K562 (cell line): ENCODE data around the gene RALB. TPM values are rescaled to one million over a fixed set of nuclear protein-coding genes. Genes with fewer than 3 reads are reported as not detected.

ENCODE experiments used
- DPF2 ChIP-seq: fragments of 450-650 bp; IDR thresholded peaks from 2 replicates; pipeline ENCODE4 v1.6.1; 2016
- FOXK2 ChIP-seq, 2 experiments: fragments of 450-650 bp; IDR thresholded peaks in 1 of 2; conservative IDR thresholded peaks in 1 of 2; 2 replicates each; pipeline ENCODE4 v1.6.1; 2016; ENCODE audit warnings: low read depth in 2 of 2, mild to moderate bottlenecking in 1 of 2
- THAP7 ChIP-seq: fragments of 250-450 bp; sonication (Bioruptor Pico); IDR thresholded peaks from 2 replicates; pipeline ENCODE4 v1.5.0; 2021
- TSHZ1 ChIP-seq: fragments of 250-450 bp; sonication (Bioruptor Pico); IDR thresholded peaks from 2 replicates; pipeline ENCODE4 v1.4.0; 2020; ENCODE audit warnings: mild to moderate bottlenecking, moderate library complexity
- YBX1 ChIP-seq: fragments of 450-650 bp; IDR thresholded peaks from 2 replicates; pipeline ENCODE4 v1.7.1; 2016; ENCODE audit warnings: mild to moderate bottlenecking
- ZNF785 ChIP-seq: fragments of 250-450 bp; sonication (Bioruptor Pico); IDR thresholded peaks from 2 replicates; pipeline ENCODE4 v1.4.0; 2020; ENCODE audit warnings: mild to moderate bottlenecking
- polyA plus RNA-seq, 8 experiments: library from polyadenylated mRNA; depleted of rRNA in 4 of 8; stranded (reverse) in 5 of 8; unstranded in 3 of 8; fragments of >200 nt; fragmentation: Nextera tagmentation in 2 of 8; fragmentation: Illumina TruSeq in 1 of 8; extraction: Ambion mirVana in 2 of 8; extraction: Trizol in 1 of 8; gene quantifications; 2 replicates each; pipeline versions ENCODE4 v1.2.1 to v1.2.3, GENCODE V29; 2011 to 2014; ENCODE audit warnings: inconsistent platforms in 1 of 8, missing spikeins in 1 of 8
- total RNA-seq, 7 experiments: library from RNA; depleted of rRNA in 6 of 7; stranded (reverse); fragments of >200 nt in 6 of 7; fragmentation: Illumina TruSeq in 2 of 7; extraction: Trizol in 2 of 7; gene quantifications; 2 replicates each; pipeline versions ENCODE4 v1.2.1 to v1.2.3, GENCODE V29; 2011 to 2021; ENCODE audit warnings: low replicate concordance in 1 of 7
- TF ChIP-seq, protein P1 (sequence below), 2 experiments: fragments of 450-650 bp; IDR thresholded peaks; 2 replicates each; pipeline ENCODE4 v1.6.1; 2016; ENCODE audit warnings: mild to moderate bottlenecking in 2 of 2, borderline replicate concordance in 1 of 2, low read depth in 1 of 2, moderate library complexity in 1 of 2
- TF ChIP-seq, protein P2 (sequence below): sonication (generic); formaldehyde crosslinking; IDR thresholded peaks from 2 replicates; pipeline ENCODE4 v1.8.0; 2022; ENCODE audit warnings: mild to moderate bottlenecking, low read depth, missing genetic modification reagents

Gene RALB
- total and polyA plus RNA-seq, 9 of the 15 experiments (the other 6 are each of a cell fraction or from before 2014, with no cell fraction given), result 14.8 to 65.6 (median 38.4) TPM

DNA sequence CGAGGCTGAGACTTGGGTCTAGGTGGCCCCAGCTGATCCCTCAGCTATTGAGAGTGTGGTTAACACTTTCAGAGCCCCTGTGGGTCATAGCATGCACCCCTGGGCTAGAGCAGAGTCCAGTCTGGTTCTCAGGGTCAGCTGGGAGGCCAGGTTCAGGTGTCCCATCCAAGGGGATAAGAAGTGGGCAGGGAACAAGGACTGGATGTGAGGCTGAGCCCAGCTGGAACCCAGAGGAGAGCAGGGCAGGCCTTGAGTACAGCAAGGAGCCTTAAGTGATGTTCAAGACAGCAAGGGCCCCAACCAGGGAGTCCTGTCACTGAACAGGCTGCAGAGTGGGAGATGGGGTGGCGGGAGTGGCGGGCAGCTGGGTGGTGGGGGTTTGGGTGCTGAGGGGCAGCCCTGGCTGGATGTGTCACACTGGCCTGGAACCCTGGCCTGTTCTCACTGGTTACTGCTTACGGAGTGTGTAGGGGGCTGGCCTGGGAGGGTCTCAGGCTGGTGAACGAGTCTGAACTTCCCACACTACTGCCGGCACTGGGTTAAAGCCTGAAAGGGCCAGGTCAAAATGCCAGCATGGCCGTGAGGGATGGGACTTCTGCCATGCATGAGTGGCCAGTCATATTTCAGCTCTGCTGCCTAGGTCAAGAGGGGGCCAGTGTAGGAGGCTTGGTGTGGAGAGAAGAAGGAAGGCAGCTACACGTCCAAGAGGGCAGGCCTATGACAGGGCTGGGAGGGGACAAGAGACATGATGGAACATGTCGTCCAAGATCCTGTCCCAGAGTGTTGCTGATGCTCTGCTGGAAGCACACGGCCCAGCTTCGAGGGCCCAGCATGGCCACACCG, 43.0 kb upstream of the RALB start (continued):
- TF ChIP-seq, protein P1, sequence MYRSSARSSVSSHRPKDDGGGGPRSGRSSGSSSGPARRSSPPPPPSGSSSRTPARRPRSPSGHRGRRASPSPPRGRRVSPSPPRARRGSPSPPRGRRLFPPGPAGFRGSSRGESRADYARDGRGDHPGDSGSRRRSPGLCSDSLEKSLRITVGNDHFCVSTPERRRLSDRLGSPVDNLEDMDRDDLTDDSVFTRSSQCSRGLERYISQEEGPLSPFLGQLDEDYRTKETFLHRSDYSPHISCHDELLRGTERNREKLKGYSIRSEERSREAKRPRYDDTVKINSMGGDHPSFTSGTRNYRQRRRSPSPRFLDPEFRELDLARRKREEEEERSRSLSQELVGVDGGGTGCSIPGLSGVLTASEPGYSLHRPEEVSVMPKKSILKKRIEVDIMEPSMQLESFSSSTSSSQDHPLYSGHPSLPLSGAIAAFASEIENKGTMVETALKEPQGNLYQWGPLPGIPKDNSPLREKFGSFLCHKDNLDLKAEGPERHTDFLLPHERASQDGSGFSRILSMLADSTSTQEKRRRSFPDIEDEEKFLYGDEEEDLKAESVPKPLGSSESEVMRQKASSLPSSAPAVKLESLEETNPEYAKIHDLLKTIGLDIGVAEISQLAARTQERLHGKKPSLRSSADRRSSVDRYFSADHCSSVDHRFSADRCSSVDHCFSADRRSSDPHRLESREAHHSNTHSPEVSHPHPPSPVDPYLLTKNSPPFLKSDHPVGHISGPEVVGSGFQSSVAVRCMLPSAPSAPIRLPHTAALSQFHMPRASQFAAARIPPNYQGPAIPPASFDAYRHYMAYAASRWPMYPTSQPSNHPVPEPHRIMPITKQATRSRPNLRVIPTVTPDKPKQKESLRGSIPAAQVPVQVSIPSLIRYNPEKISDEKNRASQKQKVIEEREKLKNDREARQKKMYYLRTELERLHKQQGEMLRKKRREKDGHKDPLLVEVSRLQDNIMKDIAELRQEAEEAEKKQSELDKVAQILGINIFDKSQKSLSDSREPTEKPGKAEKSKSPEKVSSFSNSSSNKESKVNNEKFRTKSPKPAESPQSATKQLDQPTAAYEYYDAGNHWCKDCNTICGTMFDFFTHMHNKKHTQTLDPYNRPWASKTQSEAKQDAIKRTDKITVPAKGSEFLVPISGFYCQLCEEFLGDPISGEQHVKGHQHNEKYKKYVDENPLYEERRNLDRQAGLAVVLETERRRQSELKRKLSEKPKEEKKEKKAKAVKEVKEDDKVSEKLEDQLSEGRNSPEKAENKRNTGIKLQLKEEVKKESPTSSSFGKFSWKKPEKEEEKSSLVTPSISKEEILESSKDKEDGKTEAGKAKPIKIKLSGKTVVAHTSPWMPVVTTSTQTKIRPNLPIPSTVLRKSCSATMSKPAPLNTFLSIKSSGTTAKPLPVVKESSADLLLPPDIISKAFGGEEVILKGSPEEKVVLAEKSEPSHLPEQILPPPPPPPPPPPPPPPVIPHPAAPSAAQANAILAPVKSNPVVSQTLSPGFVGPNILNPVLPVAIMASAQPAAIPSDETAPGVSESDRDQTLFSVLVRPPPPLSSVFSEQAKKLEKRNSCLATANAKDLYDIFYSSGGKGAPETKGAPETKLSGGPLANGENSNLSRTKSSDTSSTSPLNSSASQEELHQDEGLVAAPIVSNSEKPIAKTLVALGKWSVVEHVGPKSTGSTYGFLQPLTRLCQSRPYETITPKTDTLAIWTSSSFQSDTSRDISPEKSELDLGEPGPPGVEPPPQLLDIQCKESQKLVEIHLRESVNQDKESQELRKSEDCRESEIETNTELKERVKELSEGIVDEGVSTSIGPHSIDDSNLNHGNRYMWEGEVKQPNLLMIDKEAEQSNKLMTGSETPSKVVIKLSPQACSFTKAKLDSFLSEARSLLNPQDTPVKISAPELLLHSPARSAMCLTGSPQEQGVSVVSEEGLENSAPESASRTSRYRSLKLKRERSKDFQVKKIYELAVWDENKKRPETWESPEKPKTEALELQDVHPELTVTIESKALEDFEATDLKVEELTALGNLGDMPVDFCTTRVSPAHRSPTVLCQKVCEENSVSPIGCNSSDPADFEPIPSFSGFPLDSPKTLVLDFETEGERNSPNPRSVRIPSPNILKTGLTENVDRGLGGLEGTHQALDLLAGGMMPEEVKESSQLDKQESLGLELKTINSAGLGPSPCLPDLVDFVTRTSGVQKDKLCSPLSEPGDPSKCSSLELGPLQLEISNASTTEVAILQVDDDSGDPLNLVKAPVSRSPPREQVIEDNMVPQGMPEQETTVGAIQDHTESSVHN (IDR thresholded peaks at IDR 0.05; ENCODE audit: borderline replicate concordance in 1 of 2, low read depth in 1 of 2), result no peak
- TF ChIP-seq YBX1 (no peak), THAP7 (CRISPR knock-in tag) (no peak), FOXK2 (conservative IDR thresholded peaks at IDR 0.05 in 1 of 2, IDR thresholded peaks at IDR 0.05 in 1 of 2; ENCODE audit: low read depth in 2 of 2) (no peak), TSHZ1 (CRISPR knock-in tag) (no peak), DPF2 (no peak), ZNF785 (no peak)
- TF ChIP-seq, protein P2, sequence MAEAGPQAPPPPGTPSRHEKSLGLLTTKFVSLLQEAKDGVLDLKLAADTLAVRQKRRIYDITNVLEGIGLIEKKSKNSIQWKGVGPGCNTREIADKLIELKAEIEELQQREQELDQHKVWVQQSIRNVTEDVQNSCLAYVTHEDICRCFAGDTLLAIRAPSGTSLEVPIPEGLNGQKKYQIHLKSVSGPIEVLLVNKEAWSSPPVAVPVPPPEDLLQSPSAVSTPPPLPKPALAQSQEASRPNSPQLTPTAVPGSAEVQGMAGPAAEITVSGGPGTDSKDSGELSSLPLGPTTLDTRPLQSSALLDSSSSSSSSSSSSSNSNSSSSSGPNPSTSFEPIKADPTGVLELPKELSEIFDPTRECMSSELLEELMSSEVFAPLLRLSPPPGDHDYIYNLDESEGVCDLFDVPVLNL (CRISPR knock-in tag), result no peak
